ENCODE data around the gene NPNT.

Gene NPNT

DNA sequence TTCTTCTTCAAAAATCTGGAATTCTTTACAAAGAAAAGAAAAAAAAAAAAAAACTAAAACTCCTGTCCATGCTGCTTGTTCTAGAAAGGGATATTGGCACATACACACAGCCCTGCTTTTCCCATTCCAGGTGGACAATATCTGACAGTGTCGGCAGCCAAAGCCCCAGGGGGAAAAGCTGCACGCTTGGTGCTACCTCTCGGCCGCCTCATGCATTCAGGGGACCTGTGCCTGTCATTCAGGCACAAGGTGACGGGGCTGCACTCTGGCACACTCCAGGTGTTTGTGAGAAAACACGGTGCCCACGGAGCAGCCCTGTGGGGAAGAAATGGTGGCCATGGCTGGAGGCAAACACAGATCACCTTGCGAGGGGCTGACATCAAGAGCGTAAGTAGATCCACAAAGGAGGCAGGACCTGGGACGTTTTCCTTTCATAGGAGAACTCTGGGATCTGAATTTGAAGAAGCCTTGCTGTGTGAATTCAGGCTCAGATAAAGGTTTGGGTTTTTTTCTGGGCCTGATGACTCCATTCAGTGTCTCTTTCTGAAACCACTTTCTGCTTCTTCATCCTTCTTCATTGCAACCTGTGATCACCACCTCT is 71.9 kb downstream of the NPNT start:
- no peak for DNase-seq (ENCODE audit: low read depth in 1 of 2, low spot score in 1 of 2)

- no peak for DNase-seq (ENCODE audit: low read depth in 1 of 2, low spot score in 1 of 2)
Measured at GRCh38 chr4:105969575-105969974, 74.3 kb downstream of the NPNT start.

- DNase-seq (ENCODE audit: low read depth in 1 of 2, low spot score in 1 of 2), result no peak
Measured at GRCh38 chr4:105970371-105970770, 75.1 kb downstream of the NPNT start.

DNA sequence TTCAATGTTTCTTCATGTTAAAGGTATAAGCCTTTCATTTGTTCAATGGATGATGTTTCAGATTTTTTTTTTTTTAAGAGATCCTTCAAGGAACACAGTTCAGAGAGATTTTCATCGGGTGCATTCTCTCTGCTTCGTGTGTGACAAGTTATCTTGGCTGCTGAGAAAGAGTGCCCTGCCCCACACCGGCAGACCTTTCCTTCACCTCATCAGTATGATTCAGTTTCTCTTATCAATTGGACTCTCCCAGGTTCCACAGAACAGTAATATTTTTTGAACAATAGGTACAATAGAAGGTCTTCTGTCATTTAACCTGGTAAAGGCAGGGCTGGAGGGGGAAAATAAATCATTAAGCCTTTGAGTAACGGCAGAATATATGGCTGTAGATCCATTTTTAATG is 75.8 kb downstream of the NPNT start:
- DNase-seq (ENCODE audit: low read depth in 1 of 2, low spot score in 1 of 2), result no peak

DNA sequence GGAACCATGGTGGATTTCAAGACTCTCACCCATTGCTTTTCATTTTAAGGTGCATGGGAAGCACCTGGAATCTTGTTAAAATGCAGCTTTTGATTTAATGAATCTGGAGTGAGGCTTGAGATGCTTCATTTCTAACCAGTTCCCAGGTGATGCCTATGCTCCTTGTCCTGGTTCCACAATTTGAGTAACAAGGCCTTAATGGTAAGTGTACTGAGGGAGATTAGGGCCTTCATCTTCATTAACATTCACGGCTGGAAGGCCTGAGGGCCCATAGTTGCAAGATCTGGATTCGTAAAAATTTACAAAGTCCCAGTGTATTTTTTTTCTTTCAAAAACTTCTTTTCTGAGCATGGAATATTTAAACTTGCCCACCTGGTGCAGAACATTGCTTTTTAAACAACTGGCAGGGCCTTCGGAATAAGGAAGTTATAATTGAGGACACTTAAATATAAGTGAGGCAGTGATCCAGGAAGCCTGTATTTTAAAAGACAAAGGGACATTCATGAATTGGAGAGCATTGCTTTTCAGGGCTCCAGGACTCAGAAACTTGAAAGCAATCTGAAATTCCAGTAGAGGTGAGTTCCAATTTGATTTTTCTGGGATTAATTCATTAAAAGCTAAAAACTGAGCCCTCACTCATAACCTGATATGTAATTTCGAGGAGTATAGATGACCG is 77.8 kb downstream of the NPNT start:
- no peak for DNase-seq (ENCODE audit: low read depth in 1 of 2, low spot score in 1 of 2)

DNA sequence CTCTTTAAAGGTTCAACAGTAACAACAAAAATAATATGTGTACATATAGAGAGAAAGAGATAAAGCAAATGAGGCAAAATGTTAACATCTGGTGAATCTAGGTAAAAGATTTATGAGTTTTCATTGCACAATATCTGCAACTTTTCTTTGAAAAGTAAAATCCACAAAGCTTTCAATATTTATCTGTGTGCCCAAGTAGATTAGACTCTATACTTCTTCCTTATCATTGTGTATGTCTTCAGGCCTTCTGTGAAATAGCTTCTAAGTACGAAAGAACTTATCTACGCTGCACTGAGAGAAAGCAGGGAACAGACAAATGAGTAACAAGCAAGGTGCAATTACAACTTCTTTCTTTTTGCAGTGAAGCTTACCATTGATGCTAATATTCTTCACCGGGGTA is 81.6 kb downstream of the NPNT start:
- no peak for DNase-seq (ENCODE audit: low read depth in 1 of 2, low spot score in 1 of 2)

DNA sequence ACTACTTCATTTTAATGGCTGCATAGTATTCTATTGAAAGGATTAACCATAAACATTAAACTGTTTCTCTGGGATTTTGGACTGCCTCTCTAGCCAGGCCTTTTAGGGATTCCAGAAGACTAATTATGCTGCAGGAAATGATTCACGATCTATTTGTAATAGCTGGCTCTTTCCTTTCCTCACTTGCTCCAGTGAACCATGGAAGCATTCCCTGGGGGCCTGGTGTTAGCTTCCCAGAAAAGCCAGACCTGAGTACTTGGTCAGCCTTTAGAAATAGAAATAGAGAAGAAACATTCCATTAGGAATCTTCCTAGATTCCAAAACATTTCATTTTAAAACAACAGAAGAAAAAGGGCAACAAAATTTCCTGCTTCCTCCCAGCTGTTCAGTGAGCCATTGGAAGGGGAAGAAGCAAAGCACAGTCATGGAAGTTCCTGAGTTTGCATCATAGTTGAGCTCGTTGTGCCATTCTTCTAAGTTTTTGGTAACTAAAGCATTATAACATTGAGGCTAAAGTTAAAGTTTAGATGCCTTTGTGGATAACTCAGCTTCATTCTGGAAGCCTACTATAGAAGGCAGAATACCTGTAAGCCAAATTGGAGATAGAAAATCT is 83.5 kb downstream of the NPNT start:
- no peak for DNase-seq (ENCODE audit: low read depth in 1 of 2, low spot score in 1 of 2)

GRCh38 chr4:105979506-105979905 is 84.2 kb downstream of the NPNT start:
- DNase-seq (ENCODE audit: low read depth in 1 of 2, low spot score in 1 of 2), result no peak

- no peak for DNase-seq (ENCODE audit: low read depth in 1 of 2, low spot score in 1 of 2)
Measured at GRCh38 chr4:105988671-105989070, 93.4 kb downstream of the NPNT start.

GRCh38 chr4:105989485-105990242 is 94.4 kb downstream of the NPNT start:
- DNase-seq (ENCODE audit: low read depth in 1 of 2, low spot score in 1 of 2), result no peak

- no peak for DNase-seq (ENCODE audit: low read depth in 1 of 2, low spot score in 1 of 2)
Measured at GRCh38 chr4:105990933-105991332, 95.7 kb downstream of the NPNT start.

DNA sequence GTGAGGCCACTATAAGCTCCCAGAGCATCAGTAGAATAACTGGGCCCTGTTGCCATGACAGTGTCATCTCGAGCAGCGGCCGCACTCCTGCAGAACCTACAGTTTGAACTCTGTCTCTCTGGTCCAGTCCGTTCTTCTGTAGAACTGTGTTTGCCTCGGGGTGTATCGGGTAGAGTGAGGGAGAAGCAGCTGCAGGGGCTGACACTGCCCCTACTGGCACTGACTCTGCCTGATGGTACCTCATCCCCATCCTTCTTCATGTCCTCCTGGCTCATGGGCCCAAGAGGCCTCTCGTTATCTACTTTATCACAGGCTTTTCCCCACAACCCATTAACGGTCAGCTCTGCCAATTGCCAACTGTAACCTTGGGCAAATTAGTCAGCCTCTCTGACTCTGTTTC is 96.5 kb downstream of the NPNT start:
- DNase-seq (ENCODE audit: low read depth in 1 of 2, low spot score in 1 of 2), result no peak

- DNase-seq (ENCODE audit: low read depth in 1 of 2, low spot score in 1 of 2), result no peak
Measured at GRCh38 chr4:105992641-105993305, 97.5 kb downstream of the NPNT start.

DNA sequence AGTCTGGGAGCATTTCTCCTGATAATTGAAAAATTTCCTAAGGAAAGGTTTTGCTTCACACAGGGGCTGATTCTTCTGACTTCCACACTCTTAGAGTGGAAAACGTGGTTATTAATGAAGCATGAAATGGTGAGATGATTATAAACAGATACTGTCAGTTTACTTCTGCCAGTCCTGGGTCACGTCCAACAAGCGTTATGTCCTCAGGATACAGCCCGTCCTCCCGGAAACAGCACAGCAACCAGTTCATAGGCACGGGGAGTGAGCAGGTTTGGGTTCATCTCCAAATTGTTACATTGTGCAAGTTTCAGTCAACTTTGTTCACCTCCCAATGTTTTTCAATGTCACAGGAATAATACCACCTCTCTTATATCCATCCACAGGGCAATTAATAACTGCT is 98.8 kb downstream of the NPNT start:
- no peak for DNase-seq (ENCODE audit: low read depth in 1 of 2, low spot score in 1 of 2)

- DNase-seq (ENCODE audit: low read depth in 1 of 2, low spot score in 1 of 2), result no peak
Measured at GRCh38 chr4:105994841-105995501, 99.7 kb downstream of the NPNT start.

DNA sequence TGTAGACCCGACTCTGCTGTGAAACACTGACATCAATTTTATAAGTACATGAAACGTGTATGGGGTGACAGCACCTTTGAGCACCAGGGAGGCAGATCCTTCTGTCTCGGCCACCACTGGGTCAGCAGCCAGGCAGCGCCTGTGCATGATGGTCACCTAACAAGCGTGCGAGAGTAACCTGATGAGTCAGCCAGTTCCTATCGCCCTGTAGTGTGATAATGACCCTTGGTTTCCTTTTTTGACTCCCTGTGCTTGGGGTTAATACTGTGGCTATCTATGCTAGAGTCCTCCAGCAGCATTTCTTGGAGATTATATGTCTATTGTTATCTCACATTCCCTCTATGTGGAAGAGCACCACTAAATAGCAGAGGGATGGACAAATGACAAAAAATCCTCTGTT is 101.6 kb downstream of the NPNT start:
- DNase-seq (ENCODE audit: low read depth in 1 of 2, low spot score in 1 of 2), result no peak

- DNase-seq (ENCODE audit: low read depth in 1 of 2, low spot score in 1 of 2), result no peak
Measured at GRCh38 chr4:105998171-105999063, 103.1 kb downstream of the NPNT start.

GRCh38 chr4:106002994-106003393 is 107.7 kb downstream of the NPNT start:
- no peak for DNase-seq (ENCODE audit: low read depth in 1 of 2, low spot score in 1 of 2)

GRCh38 chr4:106010761-106011160 is 115.5 kb downstream of the NPNT start:
- no peak for DNase-seq (ENCODE audit: low read depth in 1 of 2, low spot score in 1 of 2)

- DNase-seq (ENCODE audit: low read depth in 1 of 2, low spot score in 1 of 2), result no peak
Measured at GRCh38 chr4:106011387-106011786, 116.1 kb downstream of the NPNT start.
